ENCODE measurements around the gene P2RX7.

DNA sequence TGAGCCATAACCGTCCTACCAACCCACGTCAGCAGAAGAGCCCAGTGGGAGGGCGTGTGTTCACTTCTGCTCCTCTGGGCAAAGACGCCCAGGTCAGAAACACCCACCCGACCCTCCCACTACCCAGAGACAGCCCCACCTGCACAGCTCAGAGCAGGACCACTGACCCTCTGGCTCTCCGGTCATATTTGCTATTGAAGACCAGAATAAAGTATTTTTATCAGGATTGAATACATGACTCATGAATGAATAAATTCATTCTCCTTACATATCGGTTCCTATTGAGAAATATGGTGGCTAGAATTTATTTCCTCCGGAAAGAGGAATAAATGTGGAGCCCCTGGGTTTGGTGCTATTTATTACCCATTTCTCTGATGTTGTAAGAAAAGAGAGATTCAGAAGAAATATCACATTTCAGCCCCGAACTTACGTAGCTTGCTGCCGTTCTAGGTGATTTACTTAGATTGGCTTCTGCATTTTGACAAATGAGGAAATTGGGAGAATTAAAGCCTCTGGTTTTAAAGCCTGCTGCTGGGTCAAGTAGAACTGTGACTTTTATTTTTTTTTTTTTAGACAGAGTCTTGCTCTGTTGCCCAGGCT is 36.4 kb upstream of the P2RX7 start:
- TF ChIP-seq, protein P1, sequence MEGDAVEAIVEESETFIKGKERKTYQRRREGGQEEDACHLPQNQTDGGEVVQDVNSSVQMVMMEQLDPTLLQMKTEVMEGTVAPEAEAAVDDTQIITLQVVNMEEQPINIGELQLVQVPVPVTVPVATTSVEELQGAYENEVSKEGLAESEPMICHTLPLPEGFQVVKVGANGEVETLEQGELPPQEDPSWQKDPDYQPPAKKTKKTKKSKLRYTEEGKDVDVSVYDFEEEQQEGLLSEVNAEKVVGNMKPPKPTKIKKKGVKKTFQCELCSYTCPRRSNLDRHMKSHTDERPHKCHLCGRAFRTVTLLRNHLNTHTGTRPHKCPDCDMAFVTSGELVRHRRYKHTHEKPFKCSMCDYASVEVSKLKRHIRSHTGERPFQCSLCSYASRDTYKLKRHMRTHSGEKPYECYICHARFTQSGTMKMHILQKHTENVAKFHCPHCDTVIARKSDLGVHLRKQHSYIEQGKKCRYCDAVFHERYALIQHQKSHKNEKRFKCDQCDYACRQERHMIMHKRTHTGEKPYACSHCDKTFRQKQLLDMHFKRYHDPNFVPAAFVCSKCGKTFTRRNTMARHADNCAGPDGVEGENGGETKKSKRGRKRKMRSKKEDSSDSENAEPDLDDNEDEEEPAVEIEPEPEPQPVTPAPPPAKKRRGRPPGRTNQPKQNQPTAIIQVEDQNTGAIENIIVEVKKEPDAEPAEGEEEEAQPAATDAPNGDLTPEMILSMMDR (IDR thresholded peaks at IDR 0.05; ENCODE audit: extremely low read depth in 1 of 2, insufficient read depth in 1 of 2, low read depth in 1 of 2, low read length in 2 of 2) = no peak
- TF ChIP-seq, protein P2, sequence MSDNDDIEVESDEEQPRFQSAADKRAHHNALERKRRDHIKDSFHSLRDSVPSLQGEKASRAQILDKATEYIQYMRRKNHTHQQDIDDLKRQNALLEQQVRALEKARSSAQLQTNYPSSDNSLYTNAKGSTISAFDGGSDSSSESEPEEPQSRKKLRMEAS (IDR thresholded peaks at IDR 0.05; ENCODE audit: insufficient read depth, insufficient read length) = no peak
- TF ChIP-seq POLR2A (IDR thresholded peaks at IDR 0.05; ENCODE audit: low read depth, low read length) = no peak

All from endothelial cell of umbilical vein (primary cell).